Iris pigment epithelial cell (primary cell): ENCODE measurements around the gene TSPAN16.
"Not testable (repeated sequence)": the region's sequence is repeated elsewhere in the genome, so short reads cannot be mapped to it uniquely, and the experiment has no call there.

ENCODE experiments used
- DNase-seq: peaks from one replicate; pipeline ENCODE4 v3.0.0-alpha.2; 2011; ENCODE audit warnings: low read depth

Gene TSPAN16

DNA sequence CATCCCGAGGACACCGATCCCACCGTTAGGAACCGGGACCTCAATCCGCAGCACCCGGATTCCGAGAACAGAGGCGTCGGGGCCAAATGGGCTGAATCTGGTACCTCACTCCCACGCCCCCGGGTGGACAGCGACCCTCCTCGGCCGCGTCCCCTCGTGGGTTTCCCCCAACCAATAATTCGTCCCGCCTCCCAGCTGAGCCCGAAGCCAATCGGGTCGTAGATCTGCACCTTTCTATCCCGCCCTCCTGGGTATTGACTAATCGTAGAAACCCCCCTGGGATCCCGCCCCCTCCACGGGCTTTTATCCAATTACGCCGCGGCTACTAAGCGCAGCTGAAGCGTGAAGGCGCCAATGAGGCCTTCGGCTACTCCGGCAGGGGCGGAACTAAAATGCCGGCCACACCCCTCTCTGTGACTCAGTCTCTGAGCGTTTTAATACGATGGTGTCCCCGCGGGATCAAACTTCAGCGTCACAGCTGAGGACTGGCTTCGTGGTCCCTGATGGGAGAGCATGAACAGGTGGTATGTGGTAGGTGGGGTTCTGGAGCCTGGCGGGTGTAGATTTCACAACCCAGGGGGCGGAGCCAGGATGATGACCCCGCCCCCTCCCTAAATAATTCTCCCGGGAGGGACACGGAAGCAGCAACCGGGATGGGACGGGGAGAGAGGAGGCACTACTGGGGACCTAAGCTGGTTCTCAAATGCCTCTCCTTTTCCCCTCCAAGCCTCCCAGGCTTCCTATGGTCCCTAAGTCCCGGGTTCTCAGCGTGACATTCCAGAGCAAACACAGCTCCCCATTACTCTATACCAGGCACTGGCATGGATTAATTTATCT, 50.4 kb downstream of the TSPAN16 start, which contains the start of the genes CCDC159 and TMEM205:
TSS of gene CCDC159 (plus strand) at position 416 of the 837 bp plus-strand sequence. CDS start at position 504, 88 bp downstream.
TSS of gene TMEM205 (minus strand) at position 165 of the 837 bp plus-strand sequence. CDS start 649 bp downstream, outside the sequence.
- DNase-seq = peak; percentile 99

DNA sequence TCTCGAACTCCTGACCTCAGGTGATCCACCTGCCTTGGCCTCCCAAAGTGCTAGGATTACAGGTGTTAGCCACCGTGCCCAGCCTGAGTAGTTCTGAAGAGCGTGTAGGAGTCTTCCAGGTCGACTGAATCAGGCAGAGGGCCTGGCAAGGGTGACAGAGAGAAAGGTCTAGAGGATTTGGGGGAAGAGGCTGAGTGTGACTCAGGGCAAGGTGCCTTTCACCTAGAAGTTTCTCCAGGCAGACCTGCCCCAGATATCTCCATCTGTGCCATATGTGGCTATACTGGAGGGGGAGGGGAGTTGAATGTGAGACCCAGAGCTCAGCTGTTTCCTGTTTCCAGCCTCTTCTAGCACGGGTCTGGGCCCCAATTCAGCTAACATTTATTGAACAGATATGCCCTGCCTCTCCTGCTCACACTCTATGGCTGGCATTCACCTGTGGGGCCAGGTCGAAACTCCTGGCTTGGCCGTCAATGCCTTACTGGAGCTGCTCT, 51.6 kb downstream of the TSPAN16 start:
- no peak for DNase-seq

DNA sequence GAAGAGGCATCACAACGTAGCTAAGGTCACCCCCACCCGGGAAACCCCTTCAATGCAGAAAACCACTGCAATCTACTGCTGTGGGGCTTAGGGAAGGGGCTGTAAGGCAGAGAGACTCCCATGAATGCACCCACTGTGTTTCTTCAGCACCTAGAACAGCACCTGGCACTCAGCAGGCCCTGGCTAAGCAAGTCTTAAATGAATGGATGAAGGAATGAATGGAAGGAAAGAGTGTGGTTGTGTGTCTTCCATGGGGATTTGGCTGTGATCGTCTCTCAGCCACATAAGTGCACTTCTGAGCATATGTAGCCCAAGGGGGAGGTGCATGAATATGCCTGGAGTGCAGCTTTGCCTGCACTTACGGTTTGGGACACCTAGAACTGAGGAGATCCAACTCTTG, 53.2 kb downstream of the TSPAN16 start:
- no peak for DNase-seq

DNA sequence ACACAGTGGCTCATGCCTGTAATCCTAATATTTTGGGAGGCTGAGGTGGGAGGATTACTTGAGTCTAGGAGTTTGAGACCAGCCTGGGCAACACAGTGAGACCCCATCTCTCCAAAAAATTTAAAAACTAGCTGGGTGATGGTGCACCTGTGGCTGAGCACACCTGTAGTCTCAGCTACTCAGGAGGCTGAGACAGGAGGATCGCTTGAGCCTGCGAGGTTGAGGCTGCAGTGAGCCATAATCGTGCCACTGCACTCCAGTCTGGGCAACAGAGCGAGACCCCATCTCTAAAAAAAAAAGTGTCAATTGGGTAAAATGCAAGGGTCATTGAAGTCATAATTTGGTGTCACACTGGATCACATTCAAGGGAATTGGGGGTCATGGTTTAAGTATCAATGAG, 58.1 kb downstream of the TSPAN16 start:
- not testable (repeated sequence) for DNase-seq

GRCh38 chr19:11355160-11356073, 59.5 kb downstream of the TSPAN16 start, which contains the start of gene PLPPR2:
Gene PLPPR2, plus strand, starts transcription at chr19:11355432. Its CDS starts 2,242 bp downstream, at chr19:11357674.
- DNase-seq = peak; percentile 86

DNA sequence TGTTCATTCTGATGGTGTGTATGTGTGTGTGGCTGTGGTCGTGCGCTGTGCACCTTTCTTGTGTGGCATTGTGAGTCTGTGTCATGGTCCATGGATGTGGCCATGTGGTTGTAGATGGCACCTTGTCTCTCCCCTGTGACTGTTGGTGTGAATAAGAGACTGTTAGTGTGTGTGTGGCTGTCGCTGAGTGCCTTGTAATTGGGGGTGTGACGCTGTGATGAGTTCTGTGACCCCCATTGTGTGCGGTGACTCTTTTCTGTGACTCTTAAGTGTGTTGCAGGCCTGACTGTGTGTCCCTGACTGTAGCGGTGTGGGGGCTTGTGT, 60.1 kb downstream of the TSPAN16 start:
- no peak for DNase-seq

- DNase-seq = no peak
Measured at GRCh38 chr19:11356676-11357550, 61.0 kb downstream of the TSPAN16 start.

- DNase-seq = no peak
Measured at GRCh38 chr19:11359421-11359820, 63.5 kb downstream of the TSPAN16 start.

DNA sequence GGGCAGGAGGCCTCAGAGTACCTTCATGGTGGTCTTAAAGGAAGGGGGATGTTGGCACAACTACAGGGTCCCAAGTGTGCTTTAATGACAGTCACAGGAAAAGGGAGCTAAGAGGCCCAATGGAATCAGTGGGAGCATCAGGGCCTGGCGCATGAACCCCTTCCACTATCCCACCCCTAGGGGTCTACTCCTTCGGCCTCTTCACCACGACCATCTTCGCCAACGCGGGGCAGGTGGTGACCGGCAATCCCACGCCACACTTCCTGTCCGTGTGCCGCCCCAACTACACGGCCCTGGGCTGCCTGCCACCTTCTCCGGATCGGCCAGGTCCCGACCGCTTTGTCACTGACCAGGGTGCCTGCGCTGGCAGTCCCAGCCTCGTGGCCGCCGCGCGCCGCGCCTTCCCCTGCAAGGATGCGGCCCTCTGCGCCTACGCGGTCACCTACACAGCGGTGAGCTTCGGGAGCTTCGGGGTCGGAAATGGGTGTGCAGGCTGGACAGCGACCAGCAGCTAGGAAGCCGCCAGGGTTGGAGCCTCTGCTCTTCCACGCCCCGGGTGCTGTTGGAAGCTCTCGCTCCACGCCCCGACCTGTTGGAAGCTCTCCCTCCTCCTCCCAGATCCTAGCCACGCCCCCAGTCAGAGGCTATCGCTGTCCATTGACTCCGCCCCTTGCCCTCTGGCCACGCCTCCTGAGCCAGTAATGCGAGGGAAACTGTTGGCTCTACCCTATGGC, 65.2 kb downstream of the TSPAN16 start:
- DNase-seq = no peak

- no peak for DNase-seq
Measured at GRCh38 chr19:11361771-11362731, 66.1 kb downstream of the TSPAN16 start.

- no peak for DNase-seq
Measured at GRCh38 chr19:11363881-11364280, 67.9 kb downstream of the TSPAN16 start.

- no peak for DNase-seq
Measured at GRCh38 chr19:11364296-11364904, 68.4 kb downstream of the TSPAN16 start.

DNA sequence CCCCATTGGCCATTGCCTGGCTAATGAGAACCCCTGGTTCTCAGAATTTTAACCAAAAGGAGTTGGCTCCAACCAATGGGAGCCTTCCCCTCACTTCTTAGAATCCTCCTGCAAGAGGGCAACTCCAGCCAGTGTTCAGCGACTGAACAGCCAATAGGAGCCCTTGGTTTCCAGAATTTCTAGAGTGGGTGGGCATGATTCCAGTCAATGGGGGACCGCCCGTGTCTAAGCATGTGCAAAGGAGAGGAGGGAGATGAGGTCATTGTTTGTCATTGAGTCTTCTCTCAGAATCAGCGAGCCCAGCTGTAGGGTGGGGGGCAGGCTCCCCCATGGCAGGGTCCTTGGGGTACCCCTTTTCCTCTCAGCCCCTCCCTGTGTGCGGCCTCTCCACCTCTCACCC, 69.0 kb downstream of the TSPAN16 start:
- DNase-seq = no peak
